Measurements from ENCODE around the gene ENPP3. TPM values are rescaled to one million over a fixed set of nuclear protein-coding genes. Genes with fewer than 3 reads are reported as not detected.

Gene ENPP3
- polyA plus RNA-seq, 3 donors, result not detected

DNA sequence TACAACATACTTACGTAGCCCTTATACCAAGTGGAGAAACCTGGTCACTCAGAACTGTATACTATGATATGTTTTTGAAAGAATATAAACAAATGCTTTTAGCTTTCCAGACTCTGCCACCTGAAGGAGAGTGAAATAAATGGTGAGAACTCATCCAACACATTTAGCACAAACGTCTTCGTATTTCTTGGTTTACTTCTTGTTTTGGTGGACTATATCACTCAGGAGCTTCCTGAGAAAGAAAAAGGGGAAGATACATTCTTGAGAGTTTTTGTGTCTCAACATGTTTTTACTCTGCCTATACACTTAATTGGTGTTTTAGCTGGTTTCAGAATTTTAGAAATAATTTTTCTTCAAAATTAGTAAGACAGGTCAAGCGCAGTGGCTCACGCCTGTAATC is 93.2 kb downstream of the ENPP3 start:
- no peak overlapping the region for H3K27ac ChIP-seq (ENCODE audit: low read depth in 1 of 2, low read length in 2 of 2)
- no peak for DNase-seq
- no peaks in the 10 kb centered on the region for H3K4me1 ChIP-seq (ENCODE audit: control insufficient read depth in 1 of 2, insufficient read depth in 2 of 2, low read length in 2 of 2)
- H3K79me2 ChIP-seq (ENCODE audit: insufficient read depth, low read length), result no peaks in the 10 kb centered on the region
- H3K4me3 Mint-ChIP-seq, result no peak overlapping the region
- H4K20me1 ChIP-seq (ENCODE audit: insufficient read depth, low read length), result no peaks in the 10 kb centered on the region
- no peak overlapping the region for H3K4me3 ChIP-seq (replicated peaks in 1 of 3; ENCODE audit: low read depth in 2 of 3, low read length in 3 of 3)
- TF ChIP-seq, protein P1, sequence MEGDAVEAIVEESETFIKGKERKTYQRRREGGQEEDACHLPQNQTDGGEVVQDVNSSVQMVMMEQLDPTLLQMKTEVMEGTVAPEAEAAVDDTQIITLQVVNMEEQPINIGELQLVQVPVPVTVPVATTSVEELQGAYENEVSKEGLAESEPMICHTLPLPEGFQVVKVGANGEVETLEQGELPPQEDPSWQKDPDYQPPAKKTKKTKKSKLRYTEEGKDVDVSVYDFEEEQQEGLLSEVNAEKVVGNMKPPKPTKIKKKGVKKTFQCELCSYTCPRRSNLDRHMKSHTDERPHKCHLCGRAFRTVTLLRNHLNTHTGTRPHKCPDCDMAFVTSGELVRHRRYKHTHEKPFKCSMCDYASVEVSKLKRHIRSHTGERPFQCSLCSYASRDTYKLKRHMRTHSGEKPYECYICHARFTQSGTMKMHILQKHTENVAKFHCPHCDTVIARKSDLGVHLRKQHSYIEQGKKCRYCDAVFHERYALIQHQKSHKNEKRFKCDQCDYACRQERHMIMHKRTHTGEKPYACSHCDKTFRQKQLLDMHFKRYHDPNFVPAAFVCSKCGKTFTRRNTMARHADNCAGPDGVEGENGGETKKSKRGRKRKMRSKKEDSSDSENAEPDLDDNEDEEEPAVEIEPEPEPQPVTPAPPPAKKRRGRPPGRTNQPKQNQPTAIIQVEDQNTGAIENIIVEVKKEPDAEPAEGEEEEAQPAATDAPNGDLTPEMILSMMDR (IDR thresholded peaks at IDR 0.05), result no peak
- no peak overlapping the region for H2AFZ ChIP-seq (ENCODE audit: insufficient read depth, low read depth, low read length, poor library complexity, severe bottlenecking)
- intact Hi-C loops (cut with micrococcal nuclease), result no loop called here
- WGBS (ENCODE audit: insufficient coverage), result no CpG with 5 or more reads among the region's 5 CpGs
- H3K4me1 Mint-ChIP-seq, result no peaks in the 10 kb centered on the region
- no peaks in the 10 kb centered on the region for H3K9me3 ChIP-seq (replicated peaks in 1 of 2; ENCODE audit: control insufficient read depth in 1 of 2, insufficient read depth in 1 of 2, low read length in 2 of 2)
- H3K9ac ChIP-seq (ENCODE audit: insufficient read depth, low read length, poor library complexity, severe bottlenecking), result no peak overlapping the region
- no peaks in the 10 kb centered on the region for H3K36me3 ChIP-seq (replicated peaks in 1 of 2; ENCODE audit: control insufficient read depth in 1 of 2, insufficient read depth in 2 of 2, low read length in 2 of 2)
- no peaks in the 10 kb centered on the region for H3K27me3 ChIP-seq (ENCODE audit: control insufficient read depth in 2 of 2, insufficient read depth in 2 of 2, low read length in 2 of 2)
- H3K9me3 Mint-ChIP-seq, result peaks cover 0 to 3% (median 0%) of the 10 kb centered on the region in 7 donors
- no peaks in the 10 kb centered on the region for H3K36me3 Mint-ChIP-seq
- no peak overlapping the region for H3K4me2 ChIP-seq (replicated peaks; ENCODE audit: extremely low read depth, low read length, poor library complexity, severe bottlenecking)
- peaks cover 0 to 5% (median 0%) of the 10 kb centered on the region in 3 donors for H3K27me3 Mint-ChIP-seq (ENCODE audit: low read depth in 3 of 3)
- H3K27ac Mint-ChIP-seq, result no peak overlapping the region

GRCh38 chr6:131731224-131731623 is 94.1 kb downstream of the ENPP3 start:
- Histone ChIP-seq H4K20me1 (ENCODE audit: insufficient read depth, low read length) (no peaks in the 10 kb centered on the region), H2AFZ (ENCODE audit: insufficient read depth, low read depth, low read length, poor library complexity, severe bottlenecking) (no peak overlapping the region), H3K9ac (ENCODE audit: insufficient read depth, low read length, poor library complexity, severe bottlenecking) (no peak overlapping the region), H3K79me2 (ENCODE audit: insufficient read depth, low read length) (no peaks in the 10 kb centered on the region), H3K27ac (ENCODE audit: low read depth in 1 of 2, low read length in 2 of 2) (no peak overlapping the region), H3K4me3 (replicated peaks in 1 of 3; ENCODE audit: low read depth in 2 of 3, low read length in 3 of 3) (no peak overlapping the region), H3K36me3 (replicated peaks in 1 of 2; ENCODE audit: control insufficient read depth in 1 of 2, insufficient read depth in 2 of 2, low read length in 2 of 2) (no peaks in the 10 kb centered on the region), H3K4me1 (ENCODE audit: control insufficient read depth in 1 of 2, insufficient read depth in 2 of 2, low read length in 2 of 2) (no peaks in the 10 kb centered on the region), H3K4me2 (replicated peaks; ENCODE audit: extremely low read depth, low read length, poor library complexity, severe bottlenecking) (no peak overlapping the region), H3K27me3 (ENCODE audit: control insufficient read depth in 2 of 2, insufficient read depth in 2 of 2, low read length in 2 of 2) (no peaks in the 10 kb centered on the region), H3K9me3 (replicated peaks in 1 of 2; ENCODE audit: control insufficient read depth in 1 of 2, insufficient read depth in 1 of 2, low read length in 2 of 2) (no peaks in the 10 kb centered on the region)
- Mint-ChIP-seq H3K27me3 (ENCODE audit: low read depth in 3 of 3) (peaks cover 0 to 5% (median 0%) of the 10 kb centered on the region in 3 donors), H3K4me3 (no peak overlapping the region), H3K36me3 (no peaks in the 10 kb centered on the region), H3K9me3 (peaks cover 0 to 3% (median 0%) of the 10 kb centered on the region in 7 donors), H3K27ac (no peak overlapping the region), H3K4me1 (no peaks in the 10 kb centered on the region)
- TF ChIP-seq, protein P1 (IDR thresholded peaks at IDR 0.05), result no peak
- DNase-seq, result no peak
- intact Hi-C loops (cut with micrococcal nuclease), result no loop called here

All from CD14-positive monocyte (primary cell).